A673 (cell line): ENCODE data around the gene ZNF836.

Experiments
- CTCF ChIP-seq: fragments of 300-800, 200-600 bp; sonication (generic); conservative IDR thresholded peaks from 2 replicates; pipeline ENCODE4 v1.5.1; 2017; ENCODE audit warnings: low read depth, mild to moderate bottlenecking, antibody characterized with exemption, low read length, moderate library complexity, mixed read lengths
- EZH2 ChIP-seq: fragments of 200-600 bp; sonication (generic); IDR thresholded peaks from 2 replicates; pipeline ENCODE4 v1.6.1; 2017; ENCODE audit warnings: borderline replicate concordance, low read depth, mild to moderate bottlenecking, mixed read lengths, antibody characterized with exemption, low read length; ENCODE audit not compliant: poor library complexity, severe bottlenecking

- TF ChIP-seq CTCF (no peak), EZH2 (no peak)
Observed at GRCh38 chr19:52110780-52111179, 60.6 kb downstream of the ZNF836 start.
